SK-N-MC (cell line): Measurements from ENCODE around the gene TRIM47.

Experiments
- EZH2 ChIP-seq: fragments of 200-600 bp; sonication (generic); IDR thresholded peaks from one replicate; pipeline ENCODE4 v1.6.1; 2017; ENCODE audit warnings: antibody characterized with exemption
- FOXP2 ChIP-seq: optimal IDR thresholded peaks from 2 replicates; pipeline ENCODE3; 2011; ENCODE audit warnings: mild to moderate bottlenecking, moderate library complexity; ENCODE audit not compliant: insufficient read depth; ENCODE audit errors: extremely low read length, control extremely low read depth
- POLR2AphosphoS5 ChIP-seq: IDR thresholded peaks from 2 replicates; pipeline ENCODE4 v1.6.1; 2012; ENCODE audit warnings: mild to moderate bottlenecking, low read depth, low read length, borderline replicate concordance

- TF ChIP-seq EZH2 = no peak
- TF ChIP-seq POLR2AphosphoS5 = no peak
- TF ChIP-seq FOXP2 = no peak
These were observed 41.7 kb upstream of the TRIM47 start for GRCh38 chr17:75920045-75920560.
